K562 (cell line): ENCODE results near the gene CDKN1C. TPM values are rescaled to one million over a fixed set of nuclear protein-coding genes. Genes with fewer than 3 reads are reported as not detected.

Source experiments
- ATAC-seq: fragments of 200-7000 bp; cut with Tn5 transposase; 3 replicates; pipeline ENCODE4 v1.9.1; 2020; ENCODE audit warnings: moderate library complexity
- BruUV-seq: library from RNA; stranded (reverse); fragments of 400-500 nt; replicated peaks from 2 replicates; lab custom pipeline; 2021; lab: Mats Ljungman, UMichigan
- CTCF ChIA-PET: fragments of 300-600 bp; formaldehyde crosslinking; extraction: SDS; loops from one replicate; lab custom pipeline; 2021; ENCODE audit warnings: low intra/inter-chr PET ratio; lab: Yijun Ruan, JAX
- POLR2A ChIA-PET: fragments of 300-600, 350-650 bp; sonication (Branson Sonifier 250); formaldehyde crosslinking; extraction: SDS; loops from one replicate; lab custom pipeline; 2021; ENCODE audit warnings: antibody characterized with exemption, inconsistent platforms; lab: Yijun Ruan, JAX
- DNase-seq, 4 experiments: peaks; one replicate each; pipeline versions ENCODE4 v3.0.0 to v3.0.0-alpha.2; 2011 to 2018; ENCODE audit warnings: low spot score in 3 of 4, mixed read lengths in 3 of 4; ENCODE audit errors: extremely low read depth in 1 of 4
- FAIRE-seq: peaks from 2 replicates; lab custom pipeline; 2011; peaks lifted over from hg19 to GRCh38; lab: Jason Lieb, UNC
- H2AFZ ChIP-seq: 2 replicates; pipeline ENCODE4 v1.6.0; 2011; ENCODE audit warnings: low read depth, low read length, control low read depth, inconsistent platforms
- H3K27ac ChIP-seq: fragments of 200-600 bp; 3 replicates; pipeline ENCODE4 v1.8.0; 2011; ENCODE audit warnings: low read depth, mild to moderate bottlenecking, control low read depth, inconsistent platforms, low read length, moderate library complexity, mixed read lengths; ENCODE audit errors: extremely low read depth
- H3K27me3 ChIP-seq, 2 experiments: fragments of 300-600 bp in 1 of 2; 2 replicates in 1 of 2; 3 replicates in 1 of 2; pipeline versions ENCODE4 v1.6.0 to v1.8.0; 2011; ENCODE audit warnings: inconsistent platforms in 2 of 2, low read length in 2 of 2, mild to moderate bottlenecking in 1 of 2, mixed read lengths in 1 of 2, moderate library complexity in 1 of 2; ENCODE audit not compliant: control insufficient read depth in 2 of 2, insufficient read depth in 2 of 2
- H3K36me3 ChIP-seq: fragments of 300-600 bp; 3 replicates; pipeline ENCODE4 v1.8.0; 2011; ENCODE audit warnings: mild to moderate bottlenecking, low read length, inconsistent platforms; ENCODE audit not compliant: control insufficient read depth, insufficient read depth
- H3K4me1 ChIP-seq, 2 experiments: fragments of 200-600 bp in 1 of 2; replicated peaks in 1 of 2; 2 replicates in 1 of 2; 3 replicates in 1 of 2; pipeline versions ENCODE4 v1.5.1 to v1.8.0; 2011; ENCODE audit warnings: inconsistent platforms in 2 of 2, low read length in 2 of 2, mild to moderate bottlenecking in 1 of 2, mixed read lengths in 1 of 2, moderate library complexity in 1 of 2; ENCODE audit not compliant: control insufficient read depth in 2 of 2, insufficient read depth in 2 of 2
- H3K4me2 ChIP-seq: 2 replicates; pipeline ENCODE4 v1.6.1; 2011; ENCODE audit warnings: low read length, control low read depth, inconsistent platforms, mixed read lengths; ENCODE audit not compliant: insufficient read depth
- H3K4me3 ChIP-seq: fragments of 200-600 bp; sonication (generic), shearing (Covaris generic); 2 replicates; pipeline ENCODE4 v1.5.1; 2016; ENCODE audit warnings: control low read depth, inconsistent platforms
- H3K79me2 ChIP-seq: fragments of 200-600 bp; 3 replicates; pipeline ENCODE4 v1.8.0; 2011; ENCODE audit warnings: low read length, inconsistent platforms; ENCODE audit not compliant: control insufficient read depth, insufficient read depth
- H3K9ac ChIP-seq, 2 experiments: 2 replicates each; pipeline versions ENCODE4 v1.6.0 to v1.6.1; 2011; ENCODE audit warnings: low read depth in 2 of 2, low read length in 2 of 2, control low read depth in 1 of 2, inconsistent platforms in 1 of 2, mild to moderate bottlenecking in 1 of 2, mixed read lengths in 1 of 2; ENCODE audit not compliant: insufficient read depth in 1 of 2
- H3K9me1 ChIP-seq: one replicate; pipeline ENCODE4 v1.6.0; 2011; ENCODE audit warnings: inconsistent platforms, mild to moderate bottlenecking, low read length, moderate library complexity; ENCODE audit not compliant: control insufficient read depth, insufficient read depth
- H3K9me3 ChIP-seq: replicated peaks from 2 replicates; pipeline ENCODE4 v1.5.1; 2011; ENCODE audit warnings: low read depth, low read length, inconsistent platforms; ENCODE audit not compliant: control insufficient read depth, insufficient read depth
- H4K20me1 ChIP-seq: replicated peaks from 2 replicates; pipeline ENCODE4 v1.6.1; 2011; ENCODE audit warnings: low read length, inconsistent platforms, mixed read lengths; ENCODE audit not compliant: control insufficient read depth, insufficient read depth
- FOXM1 ChIP-seq, 2 experiments: fragments of 450-650 bp in 1 of 2; sonication (generic) in 1 of 2; formaldehyde crosslinking in 1 of 2; IDR thresholded peaks; 2 replicates each; pipeline versions ENCODE4 v1.6.1 to v1.9.0; 2017 to 2022; ENCODE audit warnings: low read depth in 2 of 2, mild to moderate bottlenecking in 2 of 2, missing genetic modification reagents in 1 of 2, moderate library complexity in 1 of 2
- HDAC6 ChIP-seq: IDR thresholded peaks from 2 replicates; pipeline ENCODE4 v1.6.1; 2012; ENCODE audit warnings: low read depth, mild to moderate bottlenecking, control low read depth, inconsistent platforms, low read length, moderate library complexity
- KHSRP ChIP-seq: fragments of 450-650 bp; IDR thresholded peaks from 2 replicates; pipeline ENCODE4 v1.6.1; 2017
- MAFK ChIP-seq: IDR thresholded peaks from 2 replicates; pipeline ENCODE4 v1.6.1; 2011; ENCODE audit warnings: low read length, improper control_type of control experiment
- MYC ChIP-seq, 2 experiments: fragments of 250-450 bp in 1 of 2; sonication (Bioruptor Pico) in 1 of 2; IDR thresholded peaks; 2 replicates each; pipeline versions ENCODE4 v1.5.1 to v1.6.1; 2012 to 2021; ENCODE audit warnings: low read depth in 2 of 2, borderline replicate concordance in 1 of 2, improper control_type of control experiment in 1 of 2, low read length in 1 of 2, mild to moderate bottlenecking in 1 of 2, moderate library complexity in 1 of 2
- SMAD1 ChIP-seq: fragments of 150-350 bp; IDR thresholded peaks from 2 replicates; pipeline ENCODE4 v1.6.1; 2014; ENCODE audit warnings: low read length, low read depth; ENCODE audit not compliant: partially characterized antibody
- TAL1 ChIP-seq: fragments of 450-650 bp; IDR thresholded peaks from 2 replicates; pipeline ENCODE4 v1.6.1; 2016; ENCODE audit warnings: mild to moderate bottlenecking
- ZNF239 ChIP-seq: fragments of 250-450 bp; sonication (Bioruptor Pico); IDR thresholded peaks from 2 replicates; pipeline ENCODE4 v1.4.0; 2020; ENCODE audit warnings: mild to moderate bottlenecking
- ZNF77 ChIP-seq: fragments of 250-450 bp; sonication (Bioruptor Pico); IDR thresholded peaks from 2 replicates; pipeline ENCODE4 v1.5.0; 2020
- WGBS: fragments of 100-300 bp; shearing (Covaris generic); methylation state at CpG from one replicate; pipeline ENCODE4 v1.1.6; 2016; ENCODE audit warnings: low coverage, mixed read lengths; ENCODE audit not compliant: insufficient coverage; ENCODE audit errors: missing lambda C conversion rate; 5-methylcytosine and 5-hydroxymethylcytosine counted together
- in situ Hi-C: fragments of 300-500 bp; cut with MboI; formaldehyde crosslinking; loops from 4 replicates; pipeline ENCODE4 v1.15.0; 2018; ENCODE audit warnings: inconsistent platforms, mixed read lengths
- intact Hi-C: fragments of 100-400 bp; cut with micrococcal nuclease; formaldehyde crosslinking; loops from 2 replicates; pipeline ENCODE4 v1.14.2; 2022
- polyA plus RNA-seq, 8 experiments: library from polyadenylated mRNA; depleted of rRNA in 4 of 8; stranded (reverse) in 5 of 8; unstranded in 3 of 8; fragments of >200 nt; fragmentation: Nextera tagmentation in 2 of 8; fragmentation: Illumina TruSeq in 1 of 8; extraction: Ambion mirVana in 2 of 8; extraction: Trizol in 1 of 8; gene quantifications; 2 replicates each; pipeline versions ENCODE4 v1.2.1 to v1.2.3, GENCODE V29; 2011 to 2014; ENCODE audit warnings: inconsistent platforms in 1 of 8, missing spikeins in 1 of 8
- total RNA-seq, 7 experiments: library from RNA; depleted of rRNA in 6 of 7; stranded (reverse); fragments of >200 nt in 6 of 7; fragmentation: Illumina TruSeq in 2 of 7; extraction: Trizol in 2 of 7; gene quantifications; 2 replicates each; pipeline versions ENCODE4 v1.2.1 to v1.2.3, GENCODE V29; 2011 to 2021; ENCODE audit warnings: low replicate concordance in 1 of 7
- TF ChIP-seq, protein P1 (sequence below): sonication (generic); formaldehyde crosslinking; IDR thresholded peaks from 2 replicates; pipeline ENCODE4 v1.8.0; 2022; ENCODE audit warnings: mild to moderate bottlenecking, missing genetic modification reagents
- TF ChIP-seq, protein P2 (sequence below): fragments of 250-450 bp; sonication (Bioruptor Pico); IDR thresholded peaks from 2 replicates; pipeline ENCODE4 v1.8.0; 2022; ENCODE audit warnings: inconsistent platforms
- TF ChIP-seq, protein P3 (sequence below): sonication (generic); formaldehyde crosslinking; IDR thresholded peaks from 2 replicates; pipeline ENCODE4 v1.8.0; 2022; ENCODE audit warnings: mild to moderate bottlenecking, missing genetic modification reagents

The CDKN1C gene
- total and polyA plus RNA-seq, 9 of the 15 experiments (the other 6 are each of a cell fraction or from before 2014, with no cell fraction given), result 2.8 to 21.1 (median 9.3) TPM

DNA sequence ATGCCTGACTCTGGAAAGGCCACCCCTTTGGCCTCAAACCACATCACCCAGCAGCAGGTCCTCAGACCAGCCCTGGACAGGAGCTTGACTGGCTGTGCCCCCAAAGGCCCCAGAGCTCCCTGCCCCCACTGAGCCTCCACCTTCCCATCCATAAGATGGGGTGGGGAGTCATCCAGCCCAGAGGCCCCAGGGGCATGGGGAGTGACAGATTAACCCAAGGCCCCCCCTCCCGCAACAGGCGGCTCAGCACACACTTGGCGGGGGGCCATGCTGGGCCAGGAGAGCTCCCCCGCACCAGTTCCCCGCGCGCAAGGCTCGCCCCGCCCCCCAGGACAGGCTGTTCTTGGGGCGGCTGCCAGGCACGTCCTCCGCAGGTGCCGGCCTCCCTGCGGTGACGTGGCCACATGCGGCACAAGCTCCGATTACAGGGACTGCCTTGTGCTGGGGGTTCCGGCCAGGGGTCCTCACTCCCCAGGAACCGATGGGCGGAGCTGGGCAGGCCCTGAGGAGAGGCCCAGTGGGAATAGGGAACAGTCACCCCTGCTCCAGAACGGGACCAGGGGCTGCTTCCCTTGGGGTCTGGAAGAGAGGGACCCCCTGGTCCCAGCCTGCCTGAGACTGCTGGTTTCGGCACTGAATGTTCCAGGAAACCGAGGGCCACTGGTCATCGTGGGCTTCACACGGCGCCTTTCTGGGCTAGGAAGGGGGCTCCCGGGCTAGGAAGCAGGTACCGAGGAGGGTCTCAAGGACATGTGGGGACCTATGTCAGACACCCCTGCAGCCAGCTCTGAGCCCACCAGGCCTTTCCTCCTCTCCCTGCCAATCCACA is 5.1 kb upstream of the CDKN1C start:
- peaks cover 32 to 64% of the 10 kb centered on the region in 2 experiments for H3K4me1 ChIP-seq
- H3K27ac ChIP-seq, result peak overlapping the region; percentile 90
- H4K20me1 ChIP-seq, result no peaks in the 10 kb centered on the region
- H3K4me2 ChIP-seq, result peak overlapping the region; percentile 77
- no peaks in the 10 kb centered on the region for H3K79me2 ChIP-seq
- WGBS, result 4% methylated on average over 25 of the region's 28 CpGs
- FAIRE-seq, result peak; percentile 70
- peak overlapping the region; percentile 95 for H2AFZ ChIP-seq
- H3K9me1 ChIP-seq, result no peaks in the 10 kb centered on the region
- H3K27me3 ChIP-seq, result no peaks in the 10 kb centered on the region
- ChIA-PET POLR2A (interaction anchor here (0.6 to 2.8 kb wide), 12 partner anchors 9 to 480 kb away, joined by 3 to 13 read pairs (median 4); partner anchors contain the start of gene PHLDA2), CTCF (interaction anchor here (1.3 to 10.6 kb wide), 2 partner anchors 327 to 357 kb away, joined by 4 to 228 read pairs; no protein-coding TSS in a partner anchor)
- peak overlapping the region; percentile 84 to 92 for H3K9ac ChIP-seq
- intact Hi-C loops, result loop anchor here (10.0 kb wide), 3 partner anchors 204 to 586 kb away; partner anchors contain the start of genes C11orf21 and TSPAN32
- no peaks in the 10 kb centered on the region for H3K36me3 ChIP-seq
- in situ Hi-C loops, result no loop called here
- DNase-seq, result peak; percentile 84 to 94 (median 86)
- peak overlapping the region; percentile 16; the same call in 1 of the 2 replicates for H3K4me3 ChIP-seq
- H3K9me3 ChIP-seq, result no peaks in the 10 kb centered on the region
- BruUV-seq, result no TSS peak
- peak; percentile 69 for ATAC-seq
- TF ChIP-seq SMAD1 (no peak), ZNF239 (CRISPR knock-in tag) (no peak), TAL1 (peak; percentile 23; the same call in 1 of the 2 replicates), HDAC6 (no peak), FOXM1 (IDR thresholded peaks at IDR 0.05; ENCODE audit: low read depth) (no peak; the same call in 1 of the 2 replicates), FOXM1 (CRISPR knock-in tag; IDR thresholded peaks at IDR 0.05; ENCODE audit: low read depth) (0 out of 2 replicates have a peak, but pooled peaks have one; percentile 54), ZNF77 (no peak), MAFK (no peak), KHSRP (no peak; the same call in 1 of the 2 replicates), MYC (IDR thresholded peaks at IDR 0.05; ENCODE audit: low read depth, low read length) (peak; percentile 83), MYC (CRISPR knock-in tag; IDR thresholded peaks at IDR 0.05; ENCODE audit: borderline replicate concordance, low read depth) (no peak)
- TF ChIP-seq, protein P1, sequence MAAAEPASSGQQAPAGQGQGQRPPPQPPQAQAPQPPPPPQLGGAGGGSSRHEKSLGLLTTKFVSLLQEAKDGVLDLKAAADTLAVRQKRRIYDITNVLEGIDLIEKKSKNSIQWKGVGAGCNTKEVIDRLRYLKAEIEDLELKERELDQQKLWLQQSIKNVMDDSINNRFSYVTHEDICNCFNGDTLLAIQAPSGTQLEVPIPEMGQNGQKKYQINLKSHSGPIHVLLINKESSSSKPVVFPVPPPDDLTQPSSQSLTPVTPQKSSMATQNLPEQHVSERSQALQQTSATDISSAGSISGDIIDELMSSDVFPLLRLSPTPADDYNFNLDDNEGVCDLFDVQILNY (CRISPR knock-in tag), result no peak
- TF ChIP-seq, protein P2, sequence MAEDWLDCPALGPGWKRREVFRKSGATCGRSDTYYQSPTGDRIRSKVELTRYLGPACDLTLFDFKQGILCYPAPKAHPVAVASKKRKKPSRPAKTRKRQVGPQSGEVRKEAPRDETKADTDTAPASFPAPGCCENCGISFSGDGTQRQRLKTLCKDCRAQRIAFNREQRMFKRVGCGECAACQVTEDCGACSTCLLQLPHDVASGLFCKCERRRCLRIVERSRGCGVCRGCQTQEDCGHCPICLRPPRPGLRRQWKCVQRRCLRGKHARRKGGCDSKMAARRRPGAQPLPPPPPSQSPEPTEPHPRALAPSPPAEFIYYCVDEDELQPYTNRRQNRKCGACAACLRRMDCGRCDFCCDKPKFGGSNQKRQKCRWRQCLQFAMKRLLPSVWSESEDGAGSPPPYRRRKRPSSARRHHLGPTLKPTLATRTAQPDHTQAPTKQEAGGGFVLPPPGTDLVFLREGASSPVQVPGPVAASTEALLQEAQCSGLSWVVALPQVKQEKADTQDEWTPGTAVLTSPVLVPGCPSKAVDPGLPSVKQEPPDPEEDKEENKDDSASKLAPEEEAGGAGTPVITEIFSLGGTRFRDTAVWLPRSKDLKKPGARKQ, result no peak
- TF ChIP-seq, protein P3, sequence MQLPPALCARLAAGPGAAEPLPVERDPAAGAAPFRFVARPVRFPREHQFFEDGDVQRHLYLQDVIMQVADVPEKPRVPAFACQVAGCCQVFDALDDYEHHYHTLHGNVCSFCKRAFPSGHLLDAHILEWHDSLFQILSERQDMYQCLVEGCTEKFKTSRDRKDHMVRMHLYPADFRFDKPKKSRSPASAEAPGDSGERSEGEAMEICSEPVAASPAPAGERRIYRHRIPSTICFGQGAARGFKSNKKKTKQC (CRISPR knock-in tag), result peak; percentile 76; the same call in 1 of the 2 replicates
